Neural progenitor cell (in vitro differentiated cells): ENCODE measurements around the gene CCR7. TPM values are rescaled to one million over a fixed set of nuclear protein-coding genes. Genes with fewer than 3 reads are reported as not detected.
A peak's percentile ranks its signal among the peaks of the same experiment; 100 is the strongest.

Experiments
- DNase-seq: peaks from one replicate; pipeline ENCODE4 v3.0.0-alpha.2; 2016; ENCODE audit warnings: low spot score
- H2AFZ ChIP-seq: fragments of 200-600 bp; sonication (generic); replicated peaks from 2 replicates; pipeline ENCODE4 v1.6.1; 2016; ENCODE audit warnings: antibody characterized with exemption
- H3F3A ChIP-seq: fragments of 200-600 bp; sonication (generic); 2 replicates; pipeline ENCODE4 v1.6.1; 2016; ENCODE audit warnings: antibody characterized with exemption, low read depth
- H3K27ac ChIP-seq: fragments of 200-600 bp; sonication (generic); 2 replicates; pipeline ENCODE4 v1.5.1; 2016; ENCODE audit warnings: mild to moderate bottlenecking
- H3K27me3 ChIP-seq: fragments of 200-600 bp; sonication (generic); 2 replicates; pipeline ENCODE4 v1.6.1; 2016; ENCODE audit warnings: mild to moderate bottlenecking, moderate library complexity
- H3K36me3 ChIP-seq: fragments of 200-600 bp; sonication (generic); 2 replicates; pipeline ENCODE4 v1.5.1; 2016
- H3K4me1 ChIP-seq: fragments of 200-600 bp; sonication (generic); 2 replicates; pipeline ENCODE4 v1.6.1; 2016; ENCODE audit warnings: mixed run types
- H3K4me2 ChIP-seq: fragments of 200-600 bp; sonication (generic); 2 replicates; pipeline ENCODE4 v1.6.1; 2016
- H3K4me3 ChIP-seq: fragments of 200-600 bp; sonication (generic); 2 replicates; pipeline ENCODE4 v1.5.1; 2016
- H3K79me2 ChIP-seq: fragments of 200-600 bp; sonication (generic); 2 replicates; pipeline ENCODE4 v1.6.1; 2016; ENCODE audit warnings: low read depth
- H3K9ac ChIP-seq: fragments of 200-600 bp; sonication (generic); 2 replicates; pipeline ENCODE4 v1.6.1; 2016
- H3K9me3 ChIP-seq: fragments of 200-600 bp; sonication (generic); 2 replicates; pipeline ENCODE4 v1.5.1; 2016; ENCODE audit warnings: low read depth
- H4K20me1 ChIP-seq: fragments of 200-600 bp; sonication (generic); 2 replicates; pipeline ENCODE4 v1.6.1; 2016; ENCODE audit warnings: low read depth
- H3K27ac Mint-ChIP-seq: 3 replicates; pipeline ENCODE4 v1.8.0; 2021; ENCODE audit warnings: mixed read lengths
- H3K27me3 Mint-ChIP-seq: 2 replicates; pipeline ENCODE4 v1.8.0; 2022; ENCODE audit warnings: low read depth, mild to moderate bottlenecking, inconsistent platforms, moderate library complexity, mixed read lengths; ENCODE audit not compliant: insufficient read depth
- H3K36me3 Mint-ChIP-seq: 3 replicates; pipeline ENCODE4 v1.8.0; 2021; ENCODE audit warnings: mixed read lengths
- H3K4me1 Mint-ChIP-seq: 3 replicates; pipeline ENCODE4 v1.8.0; 2021; ENCODE audit warnings: mixed read lengths
- H3K4me3 Mint-ChIP-seq: 3 replicates; pipeline ENCODE4 v1.8.0; 2021; ENCODE audit warnings: mild to moderate bottlenecking, moderate library complexity, mixed read lengths
- H3K9me3 Mint-ChIP-seq: 3 replicates; pipeline ENCODE4 v1.8.0; 2020; ENCODE audit warnings: mixed read lengths
- CTCF ChIP-seq: fragments of 200-600 bp; sonication (generic); IDR thresholded peaks from 2 replicates; pipeline ENCODE4 v1.5.1; 2017; ENCODE audit warnings: antibody characterized with exemption, mild to moderate bottlenecking
- EZH2 ChIP-seq: fragments of 200-600 bp; sonication (generic); IDR thresholded peaks from 2 replicates; pipeline ENCODE4 v1.6.1; 2017; ENCODE audit warnings: antibody characterized with exemption, mild to moderate bottlenecking, moderate library complexity
- EZH2phosphoT487 ChIP-seq: fragments of 200-600 bp; sonication (generic); IDR thresholded peaks from 2 replicates; pipeline ENCODE4 v1.6.1; 2017; ENCODE audit warnings: antibody characterized with exemption
- total RNA-seq: library from RNA; depleted of rRNA; stranded (reverse); fragments of >200 nt; gene quantifications from 2 replicates; pipeline ENCODE4 v1.2.3, GENCODE V29; 2015; ENCODE audit warnings: low replicate concordance

The CCR7 gene
- total RNA-seq, 1 donor from 2014 or later = not detected

GRCh38 chr17:40559954-40560591 lies 5.2 kb downstream of the CCR7 start:
- H3K9me3 ChIP-seq = no peaks in the 10 kb centered on the region
- no peaks in the 10 kb centered on the region for H3K9me3 Mint-ChIP-seq
- H3K79me2 ChIP-seq = no peaks in the 10 kb centered on the region
- H3K36me3 Mint-ChIP-seq = no peaks in the 10 kb centered on the region
- peaks cover 8% of the 10 kb centered on the region for H3K4me1 ChIP-seq
- H3K27me3 ChIP-seq = no peaks in the 10 kb centered on the region
- peak; percentile 91 for DNase-seq
- H3K4me1 Mint-ChIP-seq = peaks cover 38% of the 10 kb centered on the region
- peak overlapping the region; percentile 81 for H2AFZ ChIP-seq
- no peak overlapping the region for H3K4me2 ChIP-seq
- TF ChIP-seq EZH2 = no peak
- peak; percentile 95 for TF ChIP-seq CTCF
- H3K9ac ChIP-seq = no peak overlapping the region
- H3K27me3 Mint-ChIP-seq = peaks cover 2% of the 10 kb centered on the region
- H3K4me3 Mint-ChIP-seq = no peak overlapping the region
- no peak overlapping the region for H3K27ac ChIP-seq
- H3K36me3 ChIP-seq = no peaks in the 10 kb centered on the region
- H4K20me1 ChIP-seq = no peaks in the 10 kb centered on the region
- no peaks in the 10 kb centered on the region for H3F3A ChIP-seq
- no peak overlapping the region for H3K4me3 ChIP-seq
- peak overlapping the region; percentile 13 for H3K27ac Mint-ChIP-seq

GRCh38 chr17:40559564-40559916 lies 5.7 kb downstream of the CCR7 start:
- H3K9ac ChIP-seq = no peak overlapping the region
- no peak overlapping the region for H3K4me3 ChIP-seq
- TF ChIP-seq EZH2phosphoT487 (no peak), CTCF (no peak), EZH2 (no peak)
- Mint-ChIP-seq H3K4me1 (peaks cover 38% of the 10 kb centered on the region), H3K4me3 (no peak overlapping the region), H3K27me3 (peaks cover 2% of the 10 kb centered on the region), H3K9me3 (no peaks in the 10 kb centered on the region), H3K27ac (peak overlapping the region; percentile 13), H3K36me3 (no peaks in the 10 kb centered on the region)
- H4K20me1 ChIP-seq = no peaks in the 10 kb centered on the region
- DNase-seq = no peak
- no peak overlapping the region for H3K4me2 ChIP-seq
- H3K27ac ChIP-seq = no peak overlapping the region
- H3K79me2 ChIP-seq = no peaks in the 10 kb centered on the region
- no peaks in the 10 kb centered on the region for H3K9me3 ChIP-seq
- no peaks in the 10 kb centered on the region for H3F3A ChIP-seq
- H3K36me3 ChIP-seq = no peaks in the 10 kb centered on the region
- H2AFZ ChIP-seq = peak overlapping the region; percentile 55
- H3K4me1 ChIP-seq = peaks cover 8% of the 10 kb centered on the region
- H3K27me3 ChIP-seq = no peaks in the 10 kb centered on the region

GRCh38 chr17:40558890-40559563 lies 6.2 kb downstream of the CCR7 start:
- Histone ChIP-seq H3K27ac (no peak overlapping the region), H3K27me3 (no peaks in the 10 kb centered on the region), H3K4me2 (no peak overlapping the region), H2AFZ (no peak overlapping the region), H3K9me3 (no peaks in the 10 kb centered on the region), H3K79me2 (no peaks in the 10 kb centered on the region), H3K9ac (no peak overlapping the region), H4K20me1 (no peaks in the 10 kb centered on the region), H3K4me1 (peaks cover 9% of the 10 kb centered on the region), H3K4me3 (no peak overlapping the region), H3K36me3 (no peaks in the 10 kb centered on the region), H3F3A (no peaks in the 10 kb centered on the region)
- no peak for DNase-seq
- peaks cover 2% of the 10 kb centered on the region for H3K27me3 Mint-ChIP-seq
- TF ChIP-seq EZH2phosphoT487 = no peak
- no peak for TF ChIP-seq EZH2
- TF ChIP-seq CTCF = no peak
- H3K4me1 Mint-ChIP-seq = peaks cover 43% of the 10 kb centered on the region
- H3K27ac Mint-ChIP-seq = peak overlapping the region; percentile 40
- H3K9me3 Mint-ChIP-seq = no peaks in the 10 kb centered on the region
- no peak overlapping the region for H3K4me3 Mint-ChIP-seq
- H3K36me3 Mint-ChIP-seq = no peaks in the 10 kb centered on the region
